PC-3 (cell line): ENCODE measurements around the gene TSHZ2.

Experiments used
- EZH2phosphoT487 ChIP-seq: fragments of 300-600 bp; sonication (generic); IDR thresholded peaks from 2 replicates; pipeline ENCODE4 v1.6.1; 2018; ENCODE audit warnings: mild to moderate bottlenecking, antibody characterized with exemption, low read length, borderline replicate concordance
- TF ChIP-seq, protein P1 (sequence below): fragments of 300-600 bp; sonication (generic); conservative IDR thresholded peaks from 2 replicates; pipeline ENCODE4 v1.5.1; 2017; ENCODE audit warnings: antibody characterized with exemption, low read depth, mild to moderate bottlenecking, low read length

DNA sequence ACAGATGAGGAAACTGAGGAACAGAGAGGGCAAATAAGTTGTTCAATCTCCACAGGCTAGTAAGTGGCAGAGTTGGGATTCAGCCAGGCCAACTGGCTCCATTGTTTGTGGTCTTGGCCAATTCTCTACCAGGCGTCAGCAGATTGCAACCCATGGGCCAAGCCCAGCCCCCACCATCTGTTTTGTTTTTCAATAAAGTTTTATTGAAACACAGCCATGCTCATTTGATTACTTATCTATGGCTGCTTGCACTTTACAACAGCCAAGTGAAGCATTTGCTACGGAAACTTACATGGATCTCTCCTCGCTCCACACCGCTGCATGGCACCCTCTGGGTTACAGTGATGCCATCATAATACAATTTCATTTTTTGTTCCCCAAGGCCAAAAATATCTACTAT is 530.7 kb downstream of the TSHZ2 start:
- TF ChIP-seq, protein P1, sequence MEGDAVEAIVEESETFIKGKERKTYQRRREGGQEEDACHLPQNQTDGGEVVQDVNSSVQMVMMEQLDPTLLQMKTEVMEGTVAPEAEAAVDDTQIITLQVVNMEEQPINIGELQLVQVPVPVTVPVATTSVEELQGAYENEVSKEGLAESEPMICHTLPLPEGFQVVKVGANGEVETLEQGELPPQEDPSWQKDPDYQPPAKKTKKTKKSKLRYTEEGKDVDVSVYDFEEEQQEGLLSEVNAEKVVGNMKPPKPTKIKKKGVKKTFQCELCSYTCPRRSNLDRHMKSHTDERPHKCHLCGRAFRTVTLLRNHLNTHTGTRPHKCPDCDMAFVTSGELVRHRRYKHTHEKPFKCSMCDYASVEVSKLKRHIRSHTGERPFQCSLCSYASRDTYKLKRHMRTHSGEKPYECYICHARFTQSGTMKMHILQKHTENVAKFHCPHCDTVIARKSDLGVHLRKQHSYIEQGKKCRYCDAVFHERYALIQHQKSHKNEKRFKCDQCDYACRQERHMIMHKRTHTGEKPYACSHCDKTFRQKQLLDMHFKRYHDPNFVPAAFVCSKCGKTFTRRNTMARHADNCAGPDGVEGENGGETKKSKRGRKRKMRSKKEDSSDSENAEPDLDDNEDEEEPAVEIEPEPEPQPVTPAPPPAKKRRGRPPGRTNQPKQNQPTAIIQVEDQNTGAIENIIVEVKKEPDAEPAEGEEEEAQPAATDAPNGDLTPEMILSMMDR = no peak
- TF ChIP-seq EZH2phosphoT487 = no peak
